Fibroblast of gingiva (primary cell): ENCODE data around the gene LRIG2.
"Not testable (repeated sequence)": the region's sequence is repeated elsewhere in the genome, so short reads cannot be mapped to it uniquely, and the experiment has no call there.

Experiments used
- DNase-seq: peaks from one replicate; pipeline ENCODE4 v3.0.0-alpha.2; 2011; ENCODE audit warnings: low read depth

LRIG2 gene

GRCh38 chr1:113072757-113073478 is at the start of gene LRIG2:
Gene LRIG2 (plus strand): TSS chr1:113073198. CDS start chr1:113073407, 209 bp downstream.
- DNase-seq: peak; percentile 97

GRCh38 chr1:113023316-113023715 is 49.7 kb upstream of the LRIG2 start:
- not testable (repeated sequence) for DNase-seq

- DNase-seq: no peak
Observed at GRCh38 chr1:113027007-113027406, 46.0 kb upstream of the LRIG2 start.

- DNase-seq: no peak
Observed at GRCh38 chr1:113027449-113027848, 45.5 kb upstream of the LRIG2 start.

GRCh38 chr1:113029822-113030221 is 43.2 kb upstream of the LRIG2 start:
- no peak for DNase-seq

- DNase-seq: no peak
Observed at GRCh38 chr1:113031171-113031933, 41.6 kb upstream of the LRIG2 start.

GRCh38 chr1:113035086-113035485 is 37.9 kb upstream of the LRIG2 start:
- DNase-seq: no peak

- DNase-seq: peak; percentile 58
Observed at GRCh38 chr1:113036639-113037321, 36.2 kb upstream of the LRIG2 start.

GRCh38 chr1:113040041-113040440 is 33.0 kb upstream of the LRIG2 start:
- no peak for DNase-seq

- DNase-seq: no peak
Observed at GRCh38 chr1:113040718-113041412, 32.1 kb upstream of the LRIG2 start.

GRCh38 chr1:113041569-113042284 is 31.3 kb upstream of the LRIG2 start:
- no peak for DNase-seq

GRCh38 chr1:113042285-113043143 is 30.5 kb upstream of the LRIG2 start:
- peak; percentile 80 for DNase-seq

GRCh38 chr1:113043144-113043488 is 29.9 kb upstream of the LRIG2 start:
- DNase-seq: not testable (repeated sequence)

GRCh38 chr1:113046569-113046968 is 26.4 kb upstream of the LRIG2 start:
- no peak for DNase-seq

- DNase-seq: no peak
Observed at GRCh38 chr1:113048064-113048463, 24.9 kb upstream of the LRIG2 start.

GRCh38 chr1:113053344-113054126 is 19.5 kb upstream of the LRIG2 start:
- no peak for DNase-seq

- DNase-seq: no peak
Observed at GRCh38 chr1:113055570-113055969, 17.4 kb upstream of the LRIG2 start.

GRCh38 chr1:113057006-113057405 is 16.0 kb upstream of the LRIG2 start:
- no peak for DNase-seq

- no peak for DNase-seq
Observed at GRCh38 chr1:113058941-113059706, 13.9 kb upstream of the LRIG2 start.
